Activated CD4-positive, alpha-beta T cell treated with anti-CD3 and anti-CD28 coated beads, Interleukin-10, Interleukin-2, amounts not matched to agents 100 ng/mL and 50 ng/mL, durations not matched to agents 16 hours and 8 hours (primary cell): ENCODE data around the gene SH3GL3.

Experiments
- DNase-seq: peaks from one replicate; pipeline ENCODE4 v3.0.0-alpha.2; 2020

SH3GL3 gene

DNA sequence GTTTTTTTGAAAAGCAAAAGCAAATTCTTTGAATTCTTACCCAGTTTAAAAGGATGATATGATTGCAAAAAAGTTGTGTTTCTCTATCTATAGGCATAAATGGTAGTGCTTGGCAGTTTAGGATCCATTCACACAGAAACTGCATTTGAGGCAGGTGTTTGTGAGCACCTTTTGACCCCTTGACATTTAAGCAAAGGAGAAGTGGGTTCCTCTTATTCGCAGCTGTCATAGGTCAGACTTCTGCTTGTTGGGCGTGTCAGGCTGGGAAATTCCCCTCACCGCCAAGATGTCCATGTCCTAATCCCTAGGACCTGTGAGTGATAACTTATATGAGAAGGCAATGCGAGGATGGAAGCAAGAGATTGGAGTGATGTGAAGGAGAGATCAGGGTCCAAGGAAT is 67.4 kb downstream of the SH3GL3 start:
- DNase-seq = no peak

DNA sequence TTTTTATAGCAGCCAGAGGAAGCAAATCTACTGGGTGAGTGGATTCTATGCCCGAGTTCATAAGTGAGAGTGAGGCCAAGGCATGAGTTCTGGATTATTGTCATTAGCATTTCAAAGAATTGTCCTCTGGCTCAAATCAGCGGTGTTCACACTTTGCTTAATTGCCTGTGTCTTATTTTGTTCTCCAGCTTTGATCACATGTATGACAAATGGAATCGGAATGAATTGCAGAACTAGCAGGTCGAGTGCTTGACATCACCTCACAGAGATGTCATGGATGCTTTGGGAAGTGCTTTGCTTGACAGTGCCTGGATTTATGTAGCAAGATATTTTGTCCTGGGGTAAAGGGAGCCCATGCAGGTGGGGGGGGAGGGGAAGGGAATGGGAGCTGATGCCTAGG is 68.0 kb downstream of the SH3GL3 start:
- no peak for DNase-seq

DNA sequence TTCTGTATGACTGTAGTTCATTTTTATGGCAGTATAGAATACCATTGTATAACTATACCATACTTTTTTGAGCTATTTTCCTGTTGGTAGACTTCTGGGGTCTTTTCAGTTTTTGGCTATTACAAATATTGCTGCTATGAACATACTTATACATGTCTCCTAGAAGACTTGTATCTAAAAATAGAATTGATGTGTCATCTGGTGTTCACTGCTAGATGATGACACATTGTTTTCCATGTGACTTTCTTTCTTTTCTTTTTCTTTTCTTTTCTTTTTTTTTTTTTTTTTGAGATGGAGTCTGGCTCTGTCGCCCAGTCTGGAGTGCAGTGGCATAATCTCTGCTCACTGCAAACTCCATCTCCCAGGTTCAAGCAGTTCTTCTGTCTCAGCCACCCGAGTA is 69.8 kb downstream of the SH3GL3 start:
- no peak for DNase-seq

DNA sequence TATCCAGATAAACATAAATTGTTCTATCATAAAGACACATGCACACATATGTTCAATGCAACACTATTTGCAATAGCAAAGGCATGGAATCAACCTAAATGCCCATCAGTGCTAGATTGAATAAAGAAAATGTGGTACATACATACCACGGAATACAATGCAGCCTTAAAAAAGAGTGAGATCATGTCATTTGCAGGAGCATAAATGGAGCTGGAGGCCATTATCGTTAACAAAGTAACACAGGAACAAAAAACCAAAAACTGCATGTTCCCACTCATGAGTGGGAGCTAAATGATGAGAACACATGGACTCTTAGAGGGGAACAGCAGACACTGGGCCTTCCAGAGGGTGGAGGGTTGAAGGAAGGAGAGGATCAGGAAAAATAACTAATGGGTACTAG is 79.2 kb downstream of the SH3GL3 start:
- no peak for DNase-seq

DNA sequence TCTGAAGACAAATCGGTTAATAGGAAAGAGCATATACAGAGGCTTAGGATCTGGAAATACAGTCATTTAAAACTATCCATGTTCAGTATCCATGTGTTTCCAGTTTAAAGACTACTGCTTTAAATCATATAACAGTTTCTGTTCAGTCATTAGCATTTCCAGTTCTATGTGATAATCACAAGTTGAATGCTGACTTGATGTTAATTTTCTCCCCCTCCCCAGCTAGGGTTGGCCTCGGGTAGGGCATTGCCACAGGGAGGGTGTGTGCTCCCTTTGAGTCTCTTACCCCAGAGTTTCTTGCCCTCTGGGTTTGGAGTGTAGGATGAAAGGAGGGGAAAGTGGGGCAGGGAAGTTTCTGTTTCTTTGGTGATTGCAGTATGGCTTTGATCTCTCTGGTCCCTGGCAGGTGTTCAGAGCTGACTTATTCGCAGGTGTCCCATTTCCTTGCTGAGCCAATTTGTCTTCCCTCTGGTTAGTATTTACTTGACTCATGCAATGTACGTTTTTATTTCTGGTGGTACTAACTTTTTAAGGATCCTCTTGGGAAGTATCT is 86.3 kb downstream of the SH3GL3 start:
- no peak for DNase-seq

DNA sequence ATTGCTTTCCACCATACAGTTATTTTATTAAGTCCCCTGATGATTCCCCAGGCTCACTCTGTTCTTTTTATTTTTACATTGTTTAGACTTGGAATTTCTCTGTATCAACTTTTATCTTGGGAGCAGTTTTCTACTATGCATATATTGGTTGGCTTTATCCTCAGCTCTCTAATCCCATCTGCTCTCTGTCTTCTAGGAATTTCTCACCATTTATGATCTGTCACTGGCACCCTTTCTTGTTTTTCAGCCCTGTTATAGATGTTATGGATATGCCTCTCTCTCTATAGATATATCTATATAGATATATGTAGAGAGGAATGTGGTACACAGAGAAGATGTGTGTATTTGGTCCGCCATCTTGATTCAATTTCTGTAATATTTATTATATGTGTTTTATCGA is 90.5 kb downstream of the SH3GL3 start:
- no peak for DNase-seq

DNA sequence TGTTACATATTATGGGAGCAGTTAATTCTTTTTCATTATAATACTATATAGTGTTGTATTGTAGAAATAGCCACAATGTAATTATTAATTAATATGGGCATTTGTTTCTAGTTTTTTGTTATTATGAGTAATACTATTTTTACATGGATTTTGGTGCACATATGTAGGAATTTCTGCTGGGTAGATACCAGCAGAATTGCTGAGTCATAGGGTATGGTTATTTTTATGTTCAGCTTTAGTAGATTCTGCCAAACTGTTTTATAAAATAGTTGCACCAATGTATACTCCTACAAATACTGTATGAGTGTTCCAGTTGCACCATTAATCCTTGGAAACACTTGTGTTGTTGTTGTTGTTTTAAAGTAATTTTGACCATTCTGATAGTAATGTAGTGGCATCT is 91.5 kb downstream of the SH3GL3 start:
- DNase-seq = no peak

DNA sequence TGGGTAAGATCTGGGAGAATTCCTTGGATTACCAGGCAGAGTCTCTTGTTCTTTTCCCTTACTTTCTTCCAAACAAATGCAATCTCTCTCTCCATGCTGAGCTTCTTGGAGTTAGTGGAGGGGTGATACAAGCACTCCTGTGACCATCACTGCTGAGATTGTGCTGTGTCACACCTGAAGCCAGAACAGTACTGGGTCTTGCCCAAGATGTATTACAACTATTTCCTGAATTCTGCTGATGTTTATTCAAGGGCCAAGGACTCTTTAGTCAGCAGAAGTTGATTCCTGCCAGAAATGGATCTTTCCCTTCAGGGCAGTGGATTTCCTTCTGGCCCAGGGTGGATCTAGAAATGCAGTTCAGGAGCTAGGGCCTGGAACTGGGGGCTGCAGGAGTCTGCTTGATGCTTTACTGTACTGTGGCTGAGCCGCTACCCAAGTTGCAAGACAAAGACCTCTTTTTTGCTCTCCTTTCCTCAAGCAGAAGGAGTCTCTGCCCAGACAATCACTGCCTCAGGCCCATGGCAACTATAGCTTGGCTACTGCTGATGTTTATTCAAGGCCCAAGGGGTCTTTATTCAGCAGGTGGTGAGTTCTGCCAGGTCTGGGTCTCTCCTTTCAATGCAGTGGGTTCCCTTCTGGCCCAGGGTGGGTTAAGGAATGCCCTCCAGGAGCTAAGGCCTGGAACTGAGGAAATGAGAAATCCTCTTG is 98.8 kb downstream of the SH3GL3 start:
- DNase-seq = no peak

DNA sequence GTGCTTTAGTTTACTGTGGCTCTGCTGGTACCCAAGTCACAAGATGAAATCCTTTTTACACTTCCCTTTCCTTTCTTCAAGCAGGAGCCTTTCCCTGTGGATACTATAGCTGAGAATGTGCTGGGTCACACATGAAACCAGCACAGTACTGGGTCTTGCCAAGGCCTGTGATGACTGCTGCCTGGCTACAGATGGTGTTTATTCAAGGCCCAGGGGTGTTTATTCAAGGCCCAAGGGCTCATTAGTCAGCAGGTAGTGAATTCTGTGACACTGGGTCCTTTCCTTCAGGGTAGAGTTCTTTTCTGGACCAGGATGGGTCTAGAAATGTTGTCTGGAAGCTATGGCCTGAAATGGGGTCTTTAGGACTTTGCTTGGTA is 99.4 kb downstream of the SH3GL3 start:
- DNase-seq = no peak

DNA sequence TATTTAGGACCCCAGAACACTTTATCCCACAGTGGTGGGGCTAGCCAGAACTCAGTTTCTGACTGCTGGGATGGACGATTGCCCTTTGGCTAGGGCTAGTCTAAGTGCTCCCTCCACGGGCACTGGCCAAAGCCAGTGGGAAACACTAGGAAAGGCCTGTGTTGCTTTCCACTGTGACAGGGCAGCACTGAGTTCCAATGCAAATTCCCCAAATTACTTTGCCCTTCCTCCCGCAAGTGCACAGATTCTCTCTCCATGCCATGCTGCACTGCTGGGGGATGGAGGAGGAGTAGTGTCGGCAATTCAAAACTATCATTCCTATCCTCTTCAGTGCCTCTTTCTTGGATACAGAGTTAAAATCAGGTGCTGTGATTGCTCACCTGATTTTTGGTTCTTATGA is 100.0 kb downstream of the SH3GL3 start:
- no peak for DNase-seq

DNA sequence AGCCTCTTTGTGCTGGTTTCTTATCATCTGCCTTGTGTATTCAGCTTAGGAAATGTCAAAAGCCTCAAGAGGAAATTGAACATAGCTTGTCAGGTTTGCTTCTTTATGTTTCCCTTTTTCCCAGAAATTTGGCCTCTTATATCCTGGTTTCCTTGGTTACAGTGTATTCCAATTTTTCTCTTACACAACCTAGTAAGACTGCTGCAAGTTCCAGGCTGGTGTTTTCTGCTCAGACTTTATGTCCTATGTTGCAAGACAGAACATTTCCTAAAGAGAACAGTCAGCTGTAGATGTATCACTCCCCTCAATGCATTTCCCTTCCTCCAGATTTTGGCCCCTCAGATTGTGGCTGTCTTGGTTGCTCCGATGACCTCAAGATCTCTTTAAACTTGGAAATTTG is 102.5 kb downstream of the SH3GL3 start:
- DNase-seq = no peak

DNA sequence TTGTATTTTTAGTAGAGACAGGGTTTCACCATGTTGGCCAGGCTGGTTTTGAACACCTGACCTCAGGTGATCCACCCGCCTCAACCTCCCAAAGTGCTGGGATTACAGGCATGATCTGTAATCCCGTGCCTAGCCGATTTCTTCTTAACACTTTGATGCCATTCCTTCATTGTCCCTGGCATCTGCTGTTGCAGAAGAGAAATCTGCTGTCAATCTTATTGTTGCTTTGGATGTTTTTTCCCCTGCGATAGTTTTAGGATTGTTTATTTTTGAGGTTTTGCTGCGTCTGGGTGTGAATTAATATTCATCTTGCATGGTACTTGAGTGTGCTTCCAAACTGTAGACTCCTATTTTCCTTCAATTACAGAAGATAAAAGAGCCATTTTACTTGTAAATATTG is 107.4 kb downstream of the SH3GL3 start:
- no peak for DNase-seq

DNA sequence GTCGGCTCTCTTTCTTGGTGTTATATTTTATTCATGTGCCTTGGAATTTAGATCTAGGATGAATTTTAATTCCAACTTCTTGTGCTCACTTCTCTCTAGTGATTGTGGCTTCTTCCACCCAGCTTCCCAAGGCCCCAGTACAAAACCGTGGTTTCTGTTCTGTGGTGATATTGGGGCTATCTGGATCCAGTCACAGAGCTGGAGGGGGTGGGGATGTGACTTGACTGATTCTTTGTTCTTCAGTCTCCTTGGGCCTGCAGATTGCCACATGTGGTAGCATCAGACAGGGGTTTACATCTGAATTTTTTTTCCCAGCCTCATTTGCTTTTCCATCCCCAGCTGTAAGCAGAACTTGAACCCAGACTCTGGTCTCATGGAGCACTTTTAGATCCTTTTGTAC is 108.2 kb downstream of the SH3GL3 start:
- no peak for DNase-seq

DNA sequence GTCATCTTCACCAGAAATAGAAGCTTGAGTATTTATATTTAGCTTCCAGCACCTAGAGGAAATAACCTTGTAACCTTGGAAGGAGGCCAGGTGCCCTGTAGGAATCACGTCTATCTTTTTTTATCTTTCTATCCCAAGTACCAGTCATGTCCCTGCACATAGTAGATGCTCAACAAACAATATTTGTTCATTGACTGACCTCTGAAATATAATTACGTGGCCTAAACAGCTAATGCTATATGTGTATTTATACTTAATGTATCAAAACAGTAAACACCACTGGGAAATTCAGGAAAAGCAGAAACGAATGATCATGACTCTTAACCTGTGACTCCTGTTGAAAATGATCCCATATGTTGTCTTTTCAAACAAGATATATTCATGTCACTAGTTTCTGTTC is 108.9 kb downstream of the SH3GL3 start:
- no peak for DNase-seq

DNA sequence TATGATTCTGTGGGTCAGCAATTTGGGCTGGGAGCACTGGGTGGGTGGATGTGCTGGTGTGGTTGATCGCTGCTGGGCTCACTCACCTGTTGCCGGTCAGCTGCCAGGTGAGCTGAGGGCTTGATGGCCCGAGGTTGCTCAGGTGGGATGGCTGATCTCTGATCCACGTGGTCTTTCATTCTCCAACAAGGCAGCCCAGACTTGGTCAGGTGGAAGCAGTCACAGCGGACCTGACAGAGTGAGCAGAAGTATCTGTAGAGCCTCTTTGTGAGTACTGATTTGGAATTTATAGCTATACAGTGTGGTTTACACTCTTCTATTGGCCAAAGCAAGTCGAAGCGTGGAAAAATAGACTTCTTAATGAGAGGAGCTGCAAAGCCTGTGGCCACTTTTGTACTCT is 109.6 kb downstream of the SH3GL3 start:
- DNase-seq = no peak

DNA sequence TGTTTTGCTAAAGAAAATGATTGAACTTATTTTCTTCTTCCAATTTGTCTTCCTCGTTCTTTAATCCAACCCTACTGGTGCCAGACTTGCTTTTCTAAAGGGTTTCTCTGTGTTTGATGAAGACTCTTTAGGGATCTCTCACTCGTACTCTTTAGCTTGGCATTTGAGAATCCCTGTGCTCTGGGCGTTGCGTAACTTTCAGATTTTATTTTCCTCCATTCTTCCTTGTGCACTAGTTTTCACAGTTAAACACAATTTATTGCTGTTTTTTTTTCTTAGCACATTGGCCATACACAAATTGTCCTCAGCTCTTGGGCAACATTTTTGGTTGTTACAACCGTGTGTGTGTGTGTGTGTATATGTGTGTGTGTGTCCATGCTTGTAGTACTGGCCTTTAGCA is 111.0 kb downstream of the SH3GL3 start:
- DNase-seq = no peak

DNA sequence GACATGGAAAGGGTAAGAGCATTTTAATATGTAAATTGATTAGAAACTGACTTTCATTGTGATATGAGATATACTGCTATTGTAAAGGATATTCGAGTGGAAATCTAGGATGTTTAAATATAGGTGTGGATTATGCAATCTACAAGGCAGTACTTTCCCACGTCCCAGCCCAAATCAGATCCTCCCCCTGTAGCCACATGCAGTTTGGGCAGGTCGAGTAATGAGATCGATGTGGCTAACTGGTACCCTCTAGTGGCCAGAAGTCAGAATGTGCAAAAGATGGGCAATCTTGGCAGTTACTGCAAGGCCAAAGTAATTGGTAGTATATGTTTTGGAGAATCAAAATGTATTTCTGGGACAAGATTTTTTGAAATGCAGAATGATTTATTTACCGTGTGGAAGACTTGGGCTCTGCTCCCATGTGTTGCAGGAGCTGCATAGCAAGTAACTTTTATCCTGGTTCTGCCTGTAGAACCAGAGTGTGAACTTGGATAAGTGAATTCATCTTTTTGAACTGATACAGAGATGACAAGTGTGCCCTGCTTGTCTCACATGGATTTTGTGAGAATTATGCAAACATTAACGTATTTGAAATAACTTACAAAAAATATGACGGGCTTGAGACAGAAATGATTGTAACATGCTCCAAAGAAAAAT is 112.3 kb downstream of the SH3GL3 start:
- DNase-seq = peak; percentile 70

DNA sequence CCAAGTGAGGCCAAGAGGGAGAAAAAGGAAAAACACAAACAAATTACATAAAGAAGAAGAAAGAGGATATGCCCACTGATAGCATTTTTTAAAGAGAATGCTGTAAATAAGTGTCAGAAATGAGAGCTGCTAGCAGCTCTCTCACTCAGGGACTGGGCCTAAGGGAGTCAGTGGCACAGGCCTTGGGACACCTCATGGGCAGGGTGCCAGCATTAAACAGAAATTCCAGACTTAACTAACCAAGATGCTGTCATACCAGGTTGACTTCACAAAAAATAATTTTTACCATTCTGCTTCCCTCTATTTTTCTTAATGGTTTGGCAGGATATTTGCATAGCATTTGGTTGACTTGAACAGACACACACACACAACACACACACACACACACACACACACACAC is 114.5 kb downstream of the SH3GL3 start:
- no peak for DNase-seq

DNA sequence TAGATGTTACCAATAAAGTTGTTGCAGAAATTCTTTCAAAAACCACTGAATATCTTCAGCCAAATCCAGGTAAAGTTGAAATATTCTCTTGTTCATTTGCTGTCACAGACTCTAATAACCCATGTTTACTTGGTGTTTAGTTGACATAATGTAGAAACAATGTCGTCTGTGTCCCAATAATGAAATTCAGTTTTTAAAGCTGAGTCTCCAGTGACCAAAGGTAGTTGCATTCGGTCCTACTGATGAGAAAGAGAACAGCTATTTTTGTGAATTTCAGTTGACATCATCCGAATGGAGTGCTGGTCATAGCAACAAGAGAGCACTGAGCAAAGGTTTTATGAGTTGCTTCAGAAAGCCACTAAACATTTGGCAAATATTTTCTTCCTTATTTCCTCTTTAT is 118.0 kb downstream of the SH3GL3 start:
- DNase-seq = no peak

DNA sequence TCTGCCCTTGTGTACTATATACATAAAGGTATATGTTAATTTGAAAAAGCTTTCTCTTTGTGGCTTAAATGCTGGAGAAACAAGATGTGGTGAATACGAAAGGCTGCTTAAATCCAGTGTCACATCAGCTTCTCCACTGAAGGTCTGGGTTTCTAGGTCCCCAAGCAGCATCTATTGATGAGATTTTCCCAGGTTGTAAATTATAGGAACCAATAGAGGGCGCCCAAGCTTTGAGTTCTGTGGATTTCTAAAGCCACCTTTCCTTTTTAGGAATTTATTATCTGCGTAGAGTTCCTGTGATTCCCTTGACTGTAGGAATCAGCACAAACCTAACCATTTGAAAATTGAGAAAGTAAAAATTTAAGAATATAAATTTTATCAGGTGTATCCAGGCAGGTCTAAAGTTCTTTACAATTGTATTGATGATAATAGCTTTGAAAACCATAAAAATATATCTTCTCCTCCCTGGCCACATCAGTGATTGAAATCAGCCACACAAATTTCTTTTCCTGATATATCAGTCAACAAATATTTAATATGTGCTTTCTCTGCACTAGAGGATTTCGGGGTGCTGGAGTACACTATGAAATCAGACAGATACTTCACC is 118.5 kb downstream of the SH3GL3 start:
- DNase-seq = peak; percentile 30

DNA sequence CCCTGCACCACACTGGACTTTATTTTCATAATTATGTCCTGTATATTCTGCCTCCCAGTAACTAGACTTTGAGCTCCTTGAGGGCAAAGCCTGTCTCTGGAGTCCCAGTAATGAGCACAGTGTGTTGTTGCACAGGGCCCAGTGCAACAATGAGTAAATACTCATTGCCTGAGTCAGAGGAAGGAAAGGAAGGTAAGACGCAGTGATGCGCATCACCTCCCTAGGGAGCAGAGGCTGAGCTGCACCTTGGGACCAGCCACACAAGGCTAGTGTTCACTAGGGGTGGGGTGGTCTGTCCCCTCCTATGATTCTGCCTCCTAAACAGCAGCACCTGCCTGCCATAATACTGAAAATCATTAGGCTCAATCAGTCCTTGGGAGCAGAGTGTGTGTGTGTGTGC is 120.2 kb downstream of the SH3GL3 start:
- DNase-seq = no peak

DNA sequence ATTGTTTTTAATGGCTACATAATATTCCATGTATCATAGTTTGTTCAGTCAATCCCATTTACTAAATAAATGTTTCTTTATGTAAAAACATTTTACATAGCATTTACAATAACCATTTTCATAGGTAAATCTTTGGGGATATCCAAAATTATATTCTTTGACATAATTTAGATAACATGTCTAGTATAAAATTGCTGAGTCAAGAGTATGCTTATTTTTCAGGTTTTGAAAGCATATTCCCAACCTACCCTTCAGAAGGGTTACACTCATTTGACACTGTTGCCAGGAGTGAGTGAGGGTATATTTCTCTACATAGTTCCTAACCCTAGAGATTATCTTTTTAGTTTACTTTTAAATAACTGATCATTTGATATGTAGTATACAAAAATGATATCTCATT is 122.2 kb downstream of the SH3GL3 start:
- DNase-seq = no peak

DNA sequence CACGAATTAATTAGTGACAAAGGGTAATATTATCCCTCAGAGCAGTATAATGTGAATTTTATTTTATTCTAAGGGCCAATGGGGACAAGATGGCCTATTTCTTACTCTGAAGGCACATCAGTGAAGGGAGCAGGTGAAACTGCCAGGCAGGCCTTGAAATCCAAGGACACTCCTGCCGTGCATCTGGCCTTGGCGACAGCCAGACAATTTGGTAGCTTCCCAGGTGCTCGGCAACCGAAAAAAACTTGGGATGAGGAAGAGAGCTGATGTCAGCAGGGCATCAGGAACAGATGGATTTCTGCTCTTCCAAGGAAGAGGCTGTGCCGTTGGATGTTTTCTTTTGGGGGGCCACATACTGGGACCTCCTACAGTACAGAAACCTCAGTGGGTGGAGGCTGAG is 123.6 kb downstream of the SH3GL3 start:
- no peak for DNase-seq
